HG02970 (cell line): Measurements from ENCODE around the gene FGF22.
"Not testable (repeated sequence)": the region's sequence is repeated elsewhere in the genome, so short reads cannot be mapped to it uniquely, and the experiment has no call there.

ENCODE experiments used
- ATAC-seq: cut with Tn5 transposase; IDR thresholded peaks from one replicate; pipeline ENCODE4 v1.9.1; 2021; ENCODE audit warnings: mild to moderate bottlenecking, moderate library complexity, moderate number of reproducible peaks; ENCODE audit not compliant: unreplicated experiment, low FRiP score

The FGF22 gene

GRCh38 chr19:656751-657559 lies 17.3 kb downstream of the FGF22 start:
- ATAC-seq = no peak

- ATAC-seq = no peak
These were observed 17.9 kb downstream of the FGF22 start for GRCh38 chr19:657611-658010.

- no peak for ATAC-seq
These were observed 18.6 kb downstream of the FGF22 start for GRCh38 chr19:658059-658839.

DNA sequence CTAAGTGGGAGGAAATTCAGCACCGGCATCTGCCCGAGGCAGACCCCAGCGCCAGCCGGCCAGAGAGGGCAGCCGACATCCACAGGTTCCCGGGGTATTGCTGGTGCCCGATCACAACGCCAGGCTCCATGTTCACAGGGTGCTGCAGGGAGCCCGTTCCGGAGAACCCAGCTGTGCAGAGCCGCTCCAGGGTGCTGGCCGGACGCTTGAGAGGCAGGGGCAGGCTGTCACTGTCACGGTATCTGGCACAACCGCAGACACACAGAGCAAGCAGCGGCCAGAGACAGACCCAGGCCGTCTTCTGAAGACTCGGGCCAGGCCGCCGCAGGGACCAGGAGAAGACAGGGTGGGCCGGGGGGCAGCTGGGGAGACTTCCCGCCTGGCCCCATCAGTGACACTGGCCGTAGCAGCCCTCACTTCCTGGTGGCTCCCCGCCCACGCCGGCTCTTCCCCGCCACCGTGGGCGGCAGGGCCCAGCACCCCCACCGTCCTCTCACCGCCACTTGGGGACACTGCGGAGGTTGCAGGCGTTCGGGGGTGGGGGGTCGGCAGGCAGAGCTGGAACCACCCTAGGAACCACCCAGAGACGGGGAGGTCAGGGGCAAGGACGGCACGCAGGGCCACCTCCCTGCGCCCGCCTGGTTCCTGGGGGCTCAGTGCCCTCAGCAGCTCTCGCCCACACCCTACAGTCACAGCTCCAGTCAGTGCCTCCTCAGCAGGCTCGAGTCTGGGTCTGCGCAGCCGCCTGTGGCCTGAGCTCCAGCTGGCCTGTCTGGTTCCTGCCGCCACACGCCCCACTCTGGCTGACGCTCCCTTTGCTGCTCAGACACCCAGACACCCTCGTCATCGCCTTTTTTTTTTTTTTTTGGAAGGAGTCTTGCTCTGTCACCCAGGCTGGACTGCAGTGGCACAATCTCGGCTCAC lies 19.5 kb downstream of the FGF22 start:
- no peak for ATAC-seq

- no peak for ATAC-seq
These were observed 21.2 kb downstream of the FGF22 start for GRCh38 chr19:660793-661426.

DNA sequence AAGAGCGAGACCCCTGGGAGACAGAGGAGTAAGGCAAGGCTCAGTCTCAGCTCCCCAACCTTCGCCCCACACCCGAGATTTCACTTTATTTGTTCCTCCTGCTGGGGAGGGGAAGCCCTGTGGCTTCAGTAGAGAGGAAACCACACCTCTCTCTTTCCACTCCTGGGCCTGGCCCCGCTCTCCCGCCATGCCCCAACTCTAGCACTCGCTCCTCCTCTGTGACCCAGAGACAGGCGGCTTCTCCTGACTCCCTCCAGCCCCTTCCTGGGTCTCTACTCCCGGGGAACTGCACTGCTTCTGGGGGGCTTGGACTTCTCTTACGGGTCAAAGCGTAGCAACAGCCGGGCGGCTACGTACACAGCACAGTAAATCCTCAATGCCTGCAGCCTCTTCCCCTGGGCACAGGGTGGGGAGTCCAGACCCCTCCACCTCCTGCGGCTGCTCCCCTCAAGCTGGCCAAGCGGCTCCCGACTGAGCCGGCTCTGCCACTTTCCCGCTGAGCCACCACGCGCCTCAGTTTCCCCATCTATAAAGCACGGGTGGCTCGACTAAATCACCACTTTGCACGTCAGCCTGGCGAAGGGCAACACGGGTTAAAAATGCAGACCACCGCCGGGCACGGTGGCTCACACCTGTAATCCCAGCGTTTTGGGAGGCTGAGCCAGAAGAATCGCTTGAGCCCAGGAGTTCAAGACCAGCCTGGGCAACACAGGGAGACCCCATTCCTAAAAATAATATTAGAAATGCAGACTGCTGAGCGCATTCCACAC lies 21.9 kb downstream of the FGF22 start:
- ATAC-seq = no peak

DNA sequence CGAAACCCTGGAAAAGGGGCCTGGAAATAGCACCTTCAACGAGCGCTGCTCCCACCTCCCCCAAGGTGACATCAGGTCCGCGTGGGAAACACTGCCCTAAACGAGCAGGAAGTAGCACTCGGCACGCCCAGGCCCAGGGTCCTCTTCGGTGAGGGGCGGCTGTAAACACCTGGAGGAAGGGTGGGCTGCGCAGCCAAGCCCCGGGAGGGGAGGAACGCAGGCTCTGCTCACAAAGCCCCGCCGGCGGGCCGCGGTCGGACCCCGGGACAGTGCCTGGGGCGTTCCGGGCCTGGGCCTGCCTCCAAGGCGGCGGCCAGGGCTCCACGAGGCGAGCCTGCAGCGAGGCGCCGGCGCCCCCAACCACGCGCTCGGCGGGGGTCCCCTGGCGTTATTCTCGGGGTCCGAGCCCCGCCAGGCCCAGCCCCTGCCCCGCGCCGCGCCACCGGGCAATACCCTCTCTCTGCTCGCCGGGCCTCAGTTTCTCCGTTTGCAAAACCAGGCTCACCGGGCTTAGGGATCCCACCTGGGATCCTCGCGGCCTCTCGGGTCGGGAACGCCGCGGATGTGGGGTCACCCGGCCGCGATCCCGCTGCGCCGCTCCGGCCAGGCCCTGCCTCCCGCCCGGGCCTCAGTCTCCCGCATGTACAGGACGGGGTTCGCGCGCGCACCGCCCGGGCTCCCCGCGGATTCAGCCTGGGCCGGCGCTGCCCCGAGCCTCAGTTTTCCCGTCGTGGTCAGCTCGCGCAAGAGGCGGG lies 22.7 kb downstream of the FGF22 start:
- peak; percentile 8 for ATAC-seq

DNA sequence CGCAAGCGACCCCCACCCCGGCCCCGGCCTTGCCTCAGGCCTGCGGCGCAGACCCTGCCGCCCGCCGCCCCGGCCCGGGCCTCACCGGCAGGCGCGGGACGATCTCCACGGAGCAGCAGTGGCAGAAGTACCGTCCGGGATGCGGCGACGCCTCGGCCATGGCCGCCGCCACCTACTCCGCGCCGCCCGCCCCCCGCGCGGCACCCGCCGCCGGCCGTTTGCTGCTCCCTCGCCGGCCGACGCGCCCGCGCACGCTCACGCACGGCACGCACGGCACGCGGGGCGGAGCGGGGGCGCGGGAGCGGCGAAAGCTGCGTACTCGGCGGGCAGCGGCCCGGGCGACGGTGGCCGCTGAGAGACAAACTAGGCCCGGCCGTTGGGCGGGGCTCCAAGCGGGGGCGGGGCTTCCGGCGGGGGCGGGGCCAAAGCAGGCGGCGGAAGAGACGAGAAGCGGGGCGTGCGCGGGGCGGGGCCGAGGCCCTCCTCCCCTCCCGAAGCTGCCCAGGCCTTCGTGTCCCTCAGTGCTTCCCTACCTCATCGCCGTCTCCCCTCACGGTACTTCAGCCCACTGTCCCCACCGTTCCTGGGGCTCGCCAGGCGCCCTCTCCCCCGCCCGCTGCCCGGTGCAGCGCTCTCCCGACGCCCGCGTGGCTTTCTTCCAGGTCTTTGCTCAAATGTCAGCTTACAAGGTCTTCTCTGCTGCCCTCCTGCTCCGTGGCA lies 23.4 kb downstream of the FGF22 start, which contains the start of gene RNF126:
RNF126 (minus strand) TSS at position 253 of the 720 bp plus-strand sequence; CDS start at position 160, 93 bp downstream.
- ATAC-seq = peak; percentile 69

DNA sequence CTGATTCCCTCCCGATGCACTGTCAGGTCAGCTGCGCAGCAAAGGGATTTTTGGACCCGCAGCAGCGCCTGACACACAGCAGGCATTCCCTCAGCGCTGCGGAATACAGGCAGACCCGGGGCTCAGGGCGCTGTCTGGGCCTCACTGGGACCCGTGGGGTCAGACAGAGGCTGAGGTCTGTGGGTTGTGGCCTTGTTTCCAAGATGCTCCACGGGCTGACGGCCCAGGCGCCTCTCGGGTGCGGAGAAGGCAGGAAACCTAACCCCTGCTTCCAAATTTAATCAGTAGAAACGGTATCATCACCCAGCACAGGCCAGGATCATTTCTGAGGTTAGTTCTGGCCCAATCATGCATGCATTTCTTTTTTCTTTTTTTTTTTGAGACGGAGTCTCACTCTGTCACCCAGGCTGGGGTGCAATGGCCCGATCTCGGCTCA lies 24.0 kb downstream of the FGF22 start:
- ATAC-seq = no peak

GRCh38 chr19:664913-665443 lies 25.3 kb downstream of the FGF22 start:
- no peak for ATAC-seq

DNA sequence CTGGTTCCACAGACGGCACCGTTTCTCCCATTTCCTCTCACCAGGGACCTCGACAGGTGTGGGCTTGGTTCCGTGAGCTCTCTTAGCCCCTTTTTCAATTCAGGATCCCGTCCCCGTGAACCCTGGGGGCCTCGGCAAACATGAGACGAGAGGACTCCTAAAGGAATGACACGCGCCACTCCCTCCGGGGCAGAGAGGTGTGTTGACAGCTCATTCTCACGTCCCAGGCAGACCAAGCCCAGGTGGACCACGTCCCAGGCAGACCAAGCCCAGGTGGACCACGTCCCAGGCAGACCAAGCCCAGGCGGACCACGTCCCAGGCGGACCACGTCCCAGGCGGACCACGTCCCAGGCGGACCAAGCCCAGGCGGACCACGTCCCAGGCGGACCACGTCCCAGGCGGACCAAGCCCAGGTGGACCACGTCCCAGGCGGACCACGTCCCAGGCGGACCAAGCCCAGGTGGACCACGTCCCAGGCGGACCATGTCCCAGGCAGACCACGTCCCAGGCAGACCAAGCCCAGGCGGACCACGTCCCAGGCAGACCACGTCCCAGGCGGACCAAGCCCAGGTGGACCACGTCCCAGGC lies 27.4 kb downstream of the FGF22 start:
- ATAC-seq = not testable (repeated sequence)

DNA sequence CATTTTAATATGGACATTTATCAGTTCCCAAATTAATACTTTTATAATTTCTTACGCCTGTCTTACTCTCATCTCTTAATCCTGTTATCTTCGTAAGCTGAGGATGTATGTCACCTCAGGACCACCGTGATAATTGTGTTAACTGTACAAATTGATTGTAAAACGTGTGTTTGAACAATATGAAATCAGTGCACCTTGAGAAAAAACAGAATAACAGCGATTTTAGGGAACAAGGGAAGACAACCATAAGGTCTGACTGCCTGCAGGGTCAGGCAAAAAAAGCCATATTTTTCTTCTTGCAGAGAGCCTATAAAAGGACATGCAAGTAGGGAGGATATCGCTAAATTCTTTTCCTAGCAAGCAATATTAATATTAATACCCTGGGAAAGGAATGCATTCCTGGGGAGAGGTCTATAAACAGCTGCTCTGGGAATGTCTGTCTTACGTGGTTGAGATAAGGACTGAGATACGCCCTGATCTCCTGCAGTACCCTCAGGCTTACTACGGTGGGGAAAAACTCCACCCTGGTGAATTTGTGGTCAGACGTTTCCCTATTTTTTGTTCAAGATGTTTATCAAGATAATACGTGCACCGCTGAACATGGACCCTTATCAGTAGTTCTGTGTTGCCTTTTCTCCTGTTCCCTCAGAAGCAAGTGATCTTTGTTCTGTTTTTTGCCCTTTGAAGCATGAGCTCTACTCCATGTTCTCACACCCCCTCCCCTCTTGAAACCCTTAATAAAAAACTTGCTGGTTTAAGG lies 29.2 kb downstream of the FGF22 start:
- ATAC-seq = not testable (repeated sequence)

- no peak for ATAC-seq
These were observed 31.0 kb downstream of the FGF22 start for GRCh38 chr19:670609-671075.

- ATAC-seq = no peak
These were observed 34.8 kb downstream of the FGF22 start for GRCh38 chr19:674282-675151.

DNA sequence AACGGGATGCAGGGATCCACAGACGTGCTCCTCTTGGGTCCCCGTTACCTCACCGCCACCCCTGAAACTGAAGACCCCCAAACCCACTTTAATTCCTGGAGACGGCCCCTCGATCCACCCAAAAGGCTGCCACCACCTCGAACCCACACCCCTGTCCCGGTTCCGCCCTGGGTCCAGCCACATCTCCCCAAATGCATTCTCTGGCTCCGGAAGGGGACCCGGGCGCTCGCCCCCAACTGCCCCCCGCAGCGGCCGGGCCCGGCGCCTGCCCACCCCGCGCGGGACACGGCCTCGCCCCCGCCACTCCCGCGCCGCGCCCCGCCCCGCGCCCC lies 36.3 kb downstream of the FGF22 start:
- ATAC-seq = no peak
